K562 (cell line): ENCODE measurements around the gene ABCD3. TPM values are rescaled to one million over a fixed set of nuclear protein-coding genes. Genes with fewer than 3 reads are reported as not detected.

Experiments
- CBX3 ChIP-seq, 2 experiments: IDR thresholded peaks; 1 replicate in 1 of 2; 2 replicates in 1 of 2; pipeline ENCODE4 v1.6.1; 2012; ENCODE audit warnings: inconsistent platforms in 2 of 2, low read length in 2 of 2, borderline replicate concordance in 1 of 2, control low read depth in 1 of 2
- CC2D1A ChIP-seq: fragments of 450-650 bp; IDR thresholded peaks from 2 replicates; pipeline ENCODE4 v1.6.1; 2017; ENCODE audit warnings: mild to moderate bottlenecking
- CEBPB ChIP-seq: fragments of 450-650 bp; IDR thresholded peaks from 2 replicates; pipeline ENCODE4 v1.6.1; 2016; ENCODE audit warnings: missing genetic modification characterization, missing compliant biosample characterization
- CHCHD3 ChIP-seq: fragments of 250-450 bp; sonication (Bioruptor Pico); IDR thresholded peaks from 2 replicates; pipeline ENCODE4 v2.1.2; 2022; ENCODE audit warnings: mild to moderate bottlenecking
- HNRNPK ChIP-seq: fragments of 200-400 bp; formaldehyde crosslinking; IDR thresholded peaks from one replicate; pipeline ENCODE4 v1.6.1; 2018; ENCODE audit warnings: mild to moderate bottlenecking, low read depth, low read length; ENCODE audit not compliant: poor library complexity, severe bottlenecking
- KDM5B ChIP-seq: fragments of 200-600 bp; sonication (generic); IDR thresholded peaks from 2 replicates; pipeline ENCODE4 v1.6.1; 2012; ENCODE audit warnings: low read depth, mild to moderate bottlenecking, moderate library complexity, low read length, control low read depth, inconsistent platforms; ENCODE audit not compliant: insufficient replicate concordance
- LARP7 ChIP-seq: fragments of 450-650 bp; IDR thresholded peaks from 2 replicates; pipeline ENCODE4 v1.6.1; 2016
- MYBL2 ChIP-seq, 2 experiments: fragments of 450-650 bp in 1 of 2; sonication (generic) in 1 of 2; formaldehyde crosslinking in 1 of 2; IDR thresholded peaks; 2 replicates each; pipeline versions ENCODE4 v1.6.1 to v1.8.1; 2017 to 2022; ENCODE audit warnings: borderline replicate concordance in 1 of 2, inconsistent platforms in 1 of 2, low read depth in 1 of 2, mild to moderate bottlenecking in 1 of 2, missing genetic modification reagents in 1 of 2, moderate library complexity in 1 of 2
- POLR2AphosphoS2 ChIP-seq: IDR thresholded peaks from 2 replicates; pipeline ENCODE4 v1.6.1; 2012; ENCODE audit warnings: low read length, improper control_type of control experiment
- SNRNP70 ChIP-seq: fragments of 200-400 bp; formaldehyde crosslinking; optimal IDR thresholded peaks from 2 replicates; pipeline ENCODE3; 2017; ENCODE audit warnings: low read depth, low read length
- polyA plus RNA-seq, 8 experiments: library from polyadenylated mRNA; depleted of rRNA in 4 of 8; stranded (reverse) in 5 of 8; unstranded in 3 of 8; fragments of >200 nt; fragmentation: Nextera tagmentation in 2 of 8; fragmentation: Illumina TruSeq in 1 of 8; extraction: Ambion mirVana in 2 of 8; extraction: Trizol in 1 of 8; gene quantifications; 2 replicates each; pipeline versions ENCODE4 v1.2.1 to v1.2.3, GENCODE V29; 2011 to 2014; ENCODE audit warnings: inconsistent platforms in 1 of 8, missing spikeins in 1 of 8
- total RNA-seq, 7 experiments: library from RNA; depleted of rRNA in 6 of 7; stranded (reverse); fragments of >200 nt in 6 of 7; fragmentation: Illumina TruSeq in 2 of 7; extraction: Trizol in 2 of 7; gene quantifications; 2 replicates each; pipeline versions ENCODE4 v1.2.1 to v1.2.3, GENCODE V29; 2011 to 2021; ENCODE audit warnings: low replicate concordance in 1 of 7
- TF ChIP-seq, protein P1 (sequence below): fragments of 450-650 bp; conservative IDR thresholded peaks from 2 replicates; pipeline ENCODE4 v1.6.1; 2016; ENCODE audit warnings: missing genetic modification characterization, low read depth, mild to moderate bottlenecking, control low read depth, missing compliant biosample characterization
- TF ChIP-seq, protein P2 (sequence below): fragments of 250-450 bp; sonication (Bioruptor Pico); IDR thresholded peaks from 2 replicates; pipeline ENCODE4 v1.5.1; 2021; ENCODE audit warnings: mild to moderate bottlenecking

The ABCD3 gene
- total and polyA plus RNA-seq, 9 of the 15 experiments (the other 6 are each of a cell fraction or from before 2014, with no cell fraction given): 11.0 to 30.7 (median 15.5) TPM

DNA sequence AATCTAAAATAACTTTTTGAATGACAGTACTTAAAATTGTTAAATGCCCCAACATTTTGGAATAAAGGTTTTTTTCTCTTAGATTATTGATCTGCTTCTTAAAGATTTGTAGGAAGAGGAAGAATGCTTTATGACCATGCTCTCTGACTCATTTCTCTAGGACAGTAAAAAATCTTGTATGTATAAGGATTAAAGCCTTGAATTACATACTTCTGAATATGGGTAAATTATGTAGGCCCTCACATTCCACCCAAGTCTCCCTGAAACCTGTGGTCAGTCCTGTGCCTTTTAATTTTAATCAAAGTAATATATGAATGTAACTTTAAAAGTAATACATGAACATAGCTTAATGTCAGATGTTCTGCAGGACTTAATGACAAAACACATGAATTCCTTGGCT lies 50.5 kb downstream of the ABCD3 start (continued):
- TF ChIP-seq, protein P1, sequence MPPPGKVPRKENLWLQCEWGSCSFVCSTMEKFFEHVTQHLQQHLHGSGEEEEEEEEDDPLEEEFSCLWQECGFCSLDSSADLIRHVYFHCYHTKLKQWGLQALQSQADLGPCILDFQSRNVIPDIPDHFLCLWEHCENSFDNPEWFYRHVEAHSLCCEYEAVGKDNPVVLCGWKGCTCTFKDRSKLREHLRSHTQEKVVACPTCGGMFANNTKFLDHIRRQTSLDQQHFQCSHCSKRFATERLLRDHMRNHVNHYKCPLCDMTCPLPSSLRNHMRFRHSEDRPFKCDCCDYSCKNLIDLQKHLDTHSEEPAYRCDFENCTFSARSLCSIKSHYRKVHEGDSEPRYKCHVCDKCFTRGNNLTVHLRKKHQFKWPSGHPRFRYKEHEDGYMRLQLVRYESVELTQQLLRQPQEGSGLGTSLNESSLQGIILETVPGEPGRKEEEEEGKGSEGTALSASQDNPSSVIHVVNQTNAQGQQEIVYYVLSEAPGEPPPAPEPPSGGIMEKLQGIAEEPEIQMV (tag): no peak
- TF ChIP-seq CBX3 (IDR thresholded peaks at IDR 0.05; ENCODE audit: borderline replicate concordance in 1 of 2, low read length in 2 of 2) (no peak), KDM5B (no peak), LARP7 (no peak), HNRNPK (no peak), SNRNP70 (no peak), CEBPB (tag) (no peak), CC2D1A (no peak), CHCHD3 (no peak), POLR2AphosphoS2 (no peak), MYBL2 (IDR thresholded peaks at IDR 0.05; ENCODE audit: low read depth) (no peak), MYBL2 (CRISPR knock-in tag; IDR thresholded peaks at IDR 0.05; ENCODE audit: borderline replicate concordance) (no peak)
- TF ChIP-seq, protein P2, sequence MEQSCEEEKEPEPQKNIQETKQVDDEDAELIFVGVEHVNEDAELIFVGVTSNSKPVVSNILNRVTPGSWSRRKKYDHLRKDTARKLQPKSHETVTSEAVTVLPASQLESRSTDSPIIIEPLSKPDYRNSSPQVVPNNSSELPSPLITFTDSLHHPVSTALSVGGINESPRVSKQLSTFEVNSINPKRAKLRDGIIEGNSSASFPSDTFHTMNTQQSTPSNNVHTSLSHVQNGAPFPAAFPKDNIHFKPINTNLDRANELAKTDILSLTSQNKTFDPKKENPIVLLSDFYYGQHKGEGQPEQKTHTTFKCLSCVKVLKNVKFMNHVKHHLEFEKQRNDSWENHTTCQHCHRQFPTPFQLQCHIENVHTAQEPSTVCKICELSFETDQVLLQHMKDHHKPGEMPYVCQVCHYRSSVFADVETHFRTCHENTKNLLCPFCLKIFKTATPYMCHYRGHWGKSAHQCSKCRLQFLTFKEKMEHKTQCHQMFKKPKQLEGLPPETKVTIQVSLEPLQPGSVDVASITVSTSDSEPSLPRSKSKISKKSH: no peak
